ENCODE results near the gene GRID2IP. TPM values are rescaled to one million over a fixed set of nuclear protein-coding genes. Genes with fewer than 3 reads are reported as not detected.
A peak's percentile ranks its signal among the peaks of the same experiment; 100 is the strongest.
"Not testable (repeated sequence)": the region's sequence is repeated elsewhere in the genome, so short reads cannot be mapped to it uniquely, and the experiment has no call there.

Gene GRID2IP
- not detected in 2 replicates for total RNA-seq (2014; rRNA removed; shearing (Covaris generic); ENCODE audit: low replicate concordance)

GRCh38 chr7:6551016-6551511 lies at the start of gene GRID2IP:
Gene GRID2IP, minus strand, starts transcription at chr7:6551461. Its CDS starts 25 bp downstream, at chr7:6551436.
- no peak for DNase-seq (ENCODE audit: low read depth)

GRCh38 chr7:6600093-6600492 lies 48.8 kb upstream of the GRID2IP start:
- in situ Hi-C loops (cut with HindIII; ENCODE audit: low pct_unique_long_range_greater_than_20kb, low sequenced_read_pairs) = no loop called here
- DNase-seq (ENCODE audit: low read depth) = no peak

More at GRCh38 chr7:6551016-6551511, at the start of gene GRID2IP:
- in situ Hi-C loops (cut with HindIII; ENCODE audit: low pct_unique_long_range_greater_than_20kb, low sequenced_read_pairs) = no loop called here

DNA sequence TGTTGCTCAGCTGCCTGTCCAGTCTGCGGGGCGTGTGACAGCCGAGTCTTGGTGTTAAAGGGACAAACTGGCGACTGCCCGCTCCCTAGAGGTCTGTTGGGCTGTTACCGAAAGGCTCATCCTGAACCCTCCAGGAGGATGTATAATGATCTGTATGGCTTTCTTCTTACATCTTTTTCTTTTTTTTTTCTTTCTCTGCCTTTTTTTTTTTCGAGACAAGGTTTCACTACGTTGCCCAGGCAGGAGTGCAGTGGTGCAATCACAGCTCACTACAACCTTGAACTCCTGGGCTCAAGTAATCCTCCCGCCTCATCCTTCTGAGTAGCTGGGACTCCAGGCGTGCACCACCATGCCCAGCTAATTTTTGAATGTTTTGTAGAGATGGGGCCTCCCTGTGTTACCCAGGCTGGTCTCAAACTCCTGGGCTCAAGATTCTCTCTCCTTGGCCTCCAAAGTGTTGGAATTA lies 39.4 kb upstream of the GRID2IP start:
- no peak for DNase-seq (ENCODE audit: low read depth)
- in situ Hi-C loops (cut with HindIII; ENCODE audit: low pct_unique_long_range_greater_than_20kb, low sequenced_read_pairs) = no loop called here

GRCh38 chr7:6589829-6590644 lies 38.8 kb upstream of the GRID2IP start, which contains the start of gene INTS15:
Gene INTS15, plus strand, starts transcription at chr7:6590021. Its CDS starts 263 bp downstream, at chr7:6590284.
- in situ Hi-C loops (cut with HindIII; ENCODE audit: low pct_unique_long_range_greater_than_20kb, low sequenced_read_pairs) = no loop called here
- peak; percentile 81 for DNase-seq (ENCODE audit: low read depth)

GRCh38 chr7:6589151-6589828 lies 38.0 kb upstream of the GRID2IP start:
- in situ Hi-C loops (cut with HindIII; ENCODE audit: low pct_unique_long_range_greater_than_20kb, low sequenced_read_pairs) = no loop called here
- peak; percentile 14 for DNase-seq (ENCODE audit: low read depth)

DNA sequence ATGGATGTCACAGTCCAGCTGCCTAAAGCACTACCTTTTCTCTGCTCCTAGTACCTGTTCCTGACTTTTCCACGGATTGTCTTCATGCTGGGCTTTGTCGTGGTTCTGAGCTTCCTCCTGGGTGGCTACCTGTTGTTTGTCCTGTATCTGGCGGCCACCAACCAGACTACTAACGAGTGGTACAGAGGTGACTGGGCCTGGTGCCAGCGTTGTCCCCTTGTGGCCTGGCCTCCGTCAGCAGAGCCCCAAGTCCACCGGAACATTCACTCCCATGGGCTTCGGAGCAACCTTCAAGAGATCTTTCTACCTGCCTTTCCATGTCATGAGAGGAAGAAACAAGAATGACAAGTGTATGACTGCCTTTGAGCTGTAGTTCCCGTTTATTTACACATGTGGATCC lies 37.3 kb upstream of the GRID2IP start:
- DNase-seq (ENCODE audit: low read depth) = no peak
- in situ Hi-C loops (cut with HindIII; ENCODE audit: low pct_unique_long_range_greater_than_20kb, low sequenced_read_pairs) = no loop called here

GRCh38 chr7:6585746-6586432 lies 34.6 kb upstream of the GRID2IP start:
- in situ Hi-C loops (cut with HindIII; ENCODE audit: low pct_unique_long_range_greater_than_20kb, low sequenced_read_pairs) = not testable (repeated sequence)

GRCh38 chr7:6579446-6579845 lies 28.2 kb upstream of the GRID2IP start:
- no peak for DNase-seq (ENCODE audit: low read depth)
- in situ Hi-C loops (cut with HindIII; ENCODE audit: low pct_unique_long_range_greater_than_20kb, low sequenced_read_pairs) = no loop called here

More at GRCh38 chr7:6585746-6586432, 34.6 kb upstream of the GRID2IP start:
- not testable (repeated sequence) for DNase-seq (ENCODE audit: low read depth)

DNA sequence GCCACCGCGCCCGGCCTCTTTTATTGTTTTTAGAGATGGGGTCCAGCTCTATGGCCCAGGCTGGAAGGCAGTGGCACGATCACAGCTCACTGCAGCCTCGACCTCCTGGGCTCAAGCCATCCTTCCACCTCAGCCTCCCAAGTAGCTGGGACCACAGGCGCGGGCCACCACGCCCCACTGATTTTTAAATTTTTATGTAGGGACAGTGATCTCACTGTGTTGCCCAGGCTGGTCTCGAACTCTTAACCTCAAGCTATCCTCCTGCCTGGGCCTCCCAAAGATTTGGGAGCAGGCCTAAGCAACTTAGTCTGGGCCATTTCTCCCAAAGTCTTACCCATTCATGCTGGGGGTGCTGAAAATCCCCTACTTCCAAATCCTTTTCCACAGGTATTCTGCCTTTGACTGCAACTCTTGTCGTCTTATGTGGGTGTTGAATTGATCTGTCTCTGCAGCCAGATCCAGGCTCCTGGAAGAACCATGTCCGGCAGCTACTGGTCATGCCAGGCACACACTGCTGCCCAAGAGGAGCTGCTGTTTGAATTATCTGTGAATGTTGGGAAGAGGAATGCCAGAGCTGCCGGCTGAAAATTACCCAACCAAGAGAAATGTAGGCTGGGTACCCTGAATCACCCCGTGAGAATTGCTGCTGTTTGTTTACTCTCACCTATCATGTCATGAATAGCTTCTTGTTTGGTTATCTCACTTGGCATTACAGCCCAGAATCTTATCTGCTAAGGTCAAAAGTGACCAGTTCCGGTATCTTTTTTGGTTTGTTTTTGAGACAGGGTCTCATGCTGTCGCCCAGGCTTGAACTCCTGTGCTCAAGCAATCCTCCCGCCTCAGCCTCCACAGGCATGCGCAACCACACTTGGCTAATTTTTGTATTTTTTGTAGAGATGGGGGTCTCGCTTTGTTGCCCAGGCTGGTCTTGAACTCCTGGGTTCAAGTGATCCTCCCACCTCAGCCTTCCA lies 27.1 kb upstream of the GRID2IP start:
- in situ Hi-C loops (cut with HindIII; ENCODE audit: low pct_unique_long_range_greater_than_20kb, low sequenced_read_pairs) = no loop called here
- peak; percentile 30 for DNase-seq (ENCODE audit: low read depth)

DNA sequence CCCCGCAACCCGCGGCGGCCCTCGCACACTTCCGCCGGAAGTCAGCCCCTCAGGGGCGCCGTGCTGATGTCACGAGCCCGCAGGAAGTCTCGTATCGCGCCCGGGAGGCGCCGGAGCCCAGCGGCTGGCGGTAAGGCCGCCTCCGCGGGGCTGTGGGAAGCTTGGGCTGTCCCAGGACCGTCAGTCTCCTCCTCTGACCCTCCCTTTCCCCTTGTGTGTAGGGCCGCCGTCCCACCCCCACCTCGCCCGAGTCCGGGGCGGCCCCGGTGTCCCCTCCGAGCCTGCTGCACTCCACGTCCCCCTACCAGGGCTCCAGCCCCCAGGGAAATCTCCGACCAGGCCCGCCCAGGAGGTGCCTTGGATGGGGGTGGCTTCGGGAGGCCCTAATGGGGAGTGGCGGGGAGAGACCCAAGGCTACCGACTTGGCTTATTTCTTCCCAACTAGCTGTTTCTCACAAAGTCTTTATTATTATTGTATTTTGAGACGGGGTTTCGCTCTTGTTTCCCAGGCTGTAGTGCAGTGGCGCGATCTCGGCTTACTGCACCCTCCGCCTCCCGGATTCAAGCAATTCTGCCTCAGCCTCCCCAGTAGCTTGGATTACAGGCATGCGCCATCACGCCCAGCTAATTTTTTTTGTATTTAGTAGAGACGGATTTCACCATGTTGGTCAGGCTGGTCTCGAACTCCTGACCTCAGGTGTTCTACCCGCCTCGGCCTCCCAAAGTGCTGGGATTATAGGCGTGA lies 26.3 kb upstream of the GRID2IP start, which contains the start of gene ZDHHC4:
Gene ZDHHC4, plus strand, starts transcription at position 86 of the 745 bp plus-strand sequence. CDS start 3,108 bp downstream, outside the sequence.
- peak; percentile 73 for DNase-seq (ENCODE audit: low read depth)
- in situ Hi-C loops (cut with HindIII; ENCODE audit: low pct_unique_long_range_greater_than_20kb, low sequenced_read_pairs) = no loop called here

- in situ Hi-C loops (cut with HindIII; ENCODE audit: low pct_unique_long_range_greater_than_20kb, low sequenced_read_pairs); DNase-seq (ENCODE audit: low read depth): not testable (repeated sequence)
These were observed 25.7 kb upstream of the GRID2IP start for GRCh38 chr7:6576867-6577368.

GRCh38 chr7:6576024-6576866 lies 25.0 kb upstream of the GRID2IP start:
- no peak for DNase-seq (ENCODE audit: low read depth)
- in situ Hi-C loops (cut with HindIII; ENCODE audit: low pct_unique_long_range_greater_than_20kb, low sequenced_read_pairs) = no loop called here

- DNase-seq (ENCODE audit: low read depth) = no peak
- in situ Hi-C loops (cut with HindIII; ENCODE audit: low pct_unique_long_range_greater_than_20kb, low sequenced_read_pairs) = no loop called here
These were observed 24.2 kb upstream of the GRID2IP start for GRCh38 chr7:6575281-6576023.

DNA sequence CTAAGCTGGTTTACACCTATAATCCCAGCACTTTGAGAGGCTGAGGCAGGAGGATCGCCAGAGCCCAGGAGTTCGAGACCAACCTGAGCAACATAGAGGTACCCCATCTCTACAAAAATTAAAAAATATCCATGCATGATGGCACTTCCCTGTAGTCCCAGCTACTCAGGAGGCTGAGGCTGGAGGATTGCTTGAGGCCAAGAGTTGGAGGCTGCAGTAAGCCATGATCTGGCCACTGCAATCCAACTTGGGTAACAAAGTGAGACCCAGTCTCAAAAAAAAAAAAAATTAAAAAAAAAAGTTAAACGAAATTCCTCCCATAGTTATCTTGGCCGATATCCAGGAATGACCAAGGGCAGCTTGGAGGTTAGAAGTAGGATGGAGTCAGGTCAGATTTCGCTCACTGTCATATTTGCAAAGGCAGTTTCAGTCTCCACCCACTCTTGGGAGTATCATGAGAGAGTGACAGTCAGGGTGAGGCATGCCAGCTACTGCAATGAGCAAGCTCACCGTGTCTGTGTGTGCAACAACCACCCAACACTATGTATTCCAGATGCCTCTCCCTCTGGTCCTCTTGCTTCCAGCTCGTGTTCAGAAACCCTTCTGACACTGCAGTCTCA lies 20.0 kb upstream of the GRID2IP start:
- in situ Hi-C loops (cut with HindIII; ENCODE audit: low pct_unique_long_range_greater_than_20kb, low sequenced_read_pairs) = no loop called here
- no peak for DNase-seq (ENCODE audit: low read depth)

DNA sequence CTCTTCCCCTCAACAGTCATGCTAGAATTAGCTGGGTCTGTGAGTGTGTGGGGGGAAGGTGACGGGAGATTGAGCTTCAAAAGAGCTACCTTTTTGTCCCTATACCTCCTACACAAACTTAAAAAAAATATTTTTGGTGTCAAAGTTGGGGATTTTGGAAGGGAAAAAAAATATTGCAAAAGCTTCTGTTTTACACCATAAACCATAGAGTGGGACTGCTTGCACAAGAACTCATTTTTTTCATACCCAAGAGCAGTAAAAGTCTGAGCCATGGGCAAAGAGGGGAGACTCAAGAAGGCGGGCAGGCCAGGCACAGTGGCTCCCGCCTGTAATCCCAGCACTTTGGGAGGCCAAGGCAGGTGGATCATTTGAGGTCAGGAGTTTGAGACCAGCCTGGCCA lies 16.6 kb upstream of the GRID2IP start:
- DNase-seq (ENCODE audit: low read depth) = no peak

More for the DNA sequence above, 16.6 kb upstream of the GRID2IP start:
- in situ Hi-C loops (cut with HindIII; ENCODE audit: low pct_unique_long_range_greater_than_20kb, low sequenced_read_pairs) = no loop called here

Data from Caki2 (cell line).